BLaER1 (cell line): ENCODE measurements around the gene MTPN.
A peak's percentile ranks its signal among the peaks of the same experiment; 100 is the strongest.

ENCODE experiments used
- H3K27ac ChIP-seq: shearing (Covaris generic); formaldehyde crosslinking; 2 replicates; pipeline ENCODE4 v1.8.1; 2022
- H3K27me3 ChIP-seq: shearing (Covaris generic); formaldehyde crosslinking; 2 replicates; pipeline ENCODE4 v1.8.1; 2022
- H3K36me3 ChIP-seq: shearing (Covaris generic); formaldehyde crosslinking; 2 replicates; pipeline ENCODE4 v1.8.1; 2022
- H3K4me1 ChIP-seq: shearing (Covaris generic); formaldehyde crosslinking; 2 replicates; pipeline ENCODE4 v1.8.1; 2022
- H3K4me2 ChIP-seq: shearing (Covaris generic); formaldehyde crosslinking; 2 replicates; pipeline ENCODE4 v1.8.1; 2022
- H3K4me3 ChIP-seq: shearing (Covaris generic); formaldehyde crosslinking; 2 replicates; pipeline ENCODE4 v1.8.1; 2022
- H3K9ac ChIP-seq: shearing (Covaris generic); formaldehyde crosslinking; 2 replicates; pipeline ENCODE4 v1.8.1; 2022
- H3K9me3 ChIP-seq: shearing (Covaris generic); formaldehyde crosslinking; 2 replicates; pipeline ENCODE4 v1.8.1; 2022
- H4K20me1 ChIP-seq: shearing (Covaris generic); formaldehyde crosslinking; 2 replicates; pipeline ENCODE4 v1.8.1; 2022
- Cebpa-rat ChIP-seq: shearing (Covaris generic); IDR thresholded peaks from 2 replicates; pipeline ENCODE4 v1.8.1; 2022

Gene MTPN

GRCh38 chr7:135943134-135943879 is 33.9 kb downstream of the MTPN start:
- Histone ChIP-seq H3K27ac (no peak overlapping the region; the same call in 1 of the 2 replicates), H3K4me2 (peak overlapping the region; percentile 52)

GRCh38 chr7:135942614-135943013 is 34.5 kb downstream of the MTPN start:
- Histone ChIP-seq H3K9ac (no peak overlapping the region), H4K20me1 (peaks cover 60% of the 10 kb centered on the region), H3K4me2 (peak overlapping the region; percentile 52; the same call in 1 of the 2 replicates), H3K4me1 (peaks cover 27% of the 10 kb centered on the region), H3K9me3 (no peaks in the 10 kb centered on the region), H3K36me3 (peaks cover 55% of the 10 kb centered on the region), H3K4me3 (no peak overlapping the region), H3K27ac (no peak overlapping the region), H3K27me3 (no peaks in the 10 kb centered on the region)
- no peak for TF ChIP-seq Cebpa-rat

More at GRCh38 chr7:135943134-135943879, 33.9 kb downstream of the MTPN start:
- H3K4me3 ChIP-seq, result no peak overlapping the region
- peaks cover 28% of the 10 kb centered on the region for H3K4me1 ChIP-seq
- H3K9me3 ChIP-seq, result no peaks in the 10 kb centered on the region
- no peak for TF ChIP-seq Cebpa-rat
- peaks cover 54% of the 10 kb centered on the region for H3K36me3 ChIP-seq
- no peak overlapping the region; the same call in 1 of the 2 replicates for H3K9ac ChIP-seq
- peaks cover 58% of the 10 kb centered on the region for H4K20me1 ChIP-seq
- H3K27me3 ChIP-seq, result no peaks in the 10 kb centered on the region

GRCh38 chr7:135940077-135941075 is 36.8 kb downstream of the MTPN start:
- H3K27ac ChIP-seq, result no peak overlapping the region
- TF ChIP-seq Cebpa-rat, result no peak
- H3K9me3 ChIP-seq, result no peaks in the 10 kb centered on the region
- peaks cover 27% of the 10 kb centered on the region for H3K4me1 ChIP-seq
- H3K9ac ChIP-seq, result no peak overlapping the region
- H3K27me3 ChIP-seq, result no peaks in the 10 kb centered on the region
- H3K4me3 ChIP-seq, result no peak overlapping the region
- peaks cover 59% of the 10 kb centered on the region for H4K20me1 ChIP-seq
- peaks cover 51% of the 10 kb centered on the region for H3K36me3 ChIP-seq
- no peak overlapping the region for H3K4me2 ChIP-seq

GRCh38 chr7:135939261-135939812 is 37.8 kb downstream of the MTPN start:
- no peak overlapping the region for H3K4me2 ChIP-seq
- no peaks in the 10 kb centered on the region for H3K9me3 ChIP-seq
- no peak overlapping the region for H3K4me3 ChIP-seq
- no peaks in the 10 kb centered on the region for H3K27me3 ChIP-seq
- peaks cover 63% of the 10 kb centered on the region for H4K20me1 ChIP-seq
- H3K27ac ChIP-seq, result no peak overlapping the region
- H3K36me3 ChIP-seq, result peaks cover 54% of the 10 kb centered on the region
- TF ChIP-seq Cebpa-rat, result no peak
- no peak overlapping the region for H3K9ac ChIP-seq
- peaks cover 25% of the 10 kb centered on the region for H3K4me1 ChIP-seq

- Histone ChIP-seq H3K4me3 (no peak overlapping the region), H4K20me1 (peaks cover 63% of the 10 kb centered on the region), H3K36me3 (peaks cover 54% of the 10 kb centered on the region), H3K27me3 (no peaks in the 10 kb centered on the region), H3K4me2 (no peak overlapping the region), H3K9ac (no peak overlapping the region), H3K4me1 (peaks cover 20% of the 10 kb centered on the region), H3K27ac (no peak overlapping the region), H3K9me3 (no peaks in the 10 kb centered on the region)
- TF ChIP-seq Cebpa-rat, result no peak
Measured at GRCh38 chr7:135938563-135938962, 38.6 kb downstream of the MTPN start.

GRCh38 chr7:135938086-135938485 is 39.1 kb downstream of the MTPN start:
- Histone ChIP-seq H3K4me2 (no peak overlapping the region), H3K27me3 (no peaks in the 10 kb centered on the region), H3K36me3 (peaks cover 53% of the 10 kb centered on the region), H3K4me3 (no peak overlapping the region), H4K20me1 (peaks cover 63% of the 10 kb centered on the region), H3K27ac (no peak overlapping the region), H3K9me3 (no peaks in the 10 kb centered on the region), H3K9ac (no peak overlapping the region), H3K4me1 (peaks cover 15% of the 10 kb centered on the region)
- TF ChIP-seq Cebpa-rat, result no peak

GRCh38 chr7:135936497-135937217 is 40.5 kb downstream of the MTPN start:
- Histone ChIP-seq H3K4me2 (no peak overlapping the region), H3K4me1 (peaks cover 8% of the 10 kb centered on the region; the same call in 1 of the 2 replicates)
- no peak for TF ChIP-seq Cebpa-rat

GRCh38 chr7:135934651-135935050 is 42.5 kb downstream of the MTPN start:
- H3K4me2 ChIP-seq, result no peak overlapping the region
- no peak for TF ChIP-seq Cebpa-rat
- no peak overlapping the region for H3K4me3 ChIP-seq
- peaks cover 92% of the 10 kb centered on the region for H4K20me1 ChIP-seq
- H3K27me3 ChIP-seq, result no peaks in the 10 kb centered on the region
- peaks cover 44% of the 10 kb centered on the region for H3K36me3 ChIP-seq
- no peak overlapping the region for H3K27ac ChIP-seq
- H3K9me3 ChIP-seq, result no peaks in the 10 kb centered on the region
- peaks cover 25% of the 10 kb centered on the region for H3K4me1 ChIP-seq
- no peak overlapping the region for H3K9ac ChIP-seq

More at GRCh38 chr7:135936497-135937217, 40.5 kb downstream of the MTPN start:
- peaks cover 42% of the 10 kb centered on the region for H3K36me3 ChIP-seq
- H3K9ac ChIP-seq, result no peak overlapping the region
- no peak overlapping the region for H3K4me3 ChIP-seq
- H3K9me3 ChIP-seq, result no peaks in the 10 kb centered on the region
- H3K27me3 ChIP-seq, result no peaks in the 10 kb centered on the region
- H3K27ac ChIP-seq, result no peak overlapping the region
- peaks cover 72% of the 10 kb centered on the region for H4K20me1 ChIP-seq
